Measurements from ENCODE around the gene NPTX1. TPM values are rescaled to one million over a fixed set of nuclear protein-coding genes. Genes with fewer than 3 reads are reported as not detected.

Gene NPTX1
- total RNA-seq, 4 donors from 2014 or later, result not detected

- TF ChIP-seq, protein P1, sequence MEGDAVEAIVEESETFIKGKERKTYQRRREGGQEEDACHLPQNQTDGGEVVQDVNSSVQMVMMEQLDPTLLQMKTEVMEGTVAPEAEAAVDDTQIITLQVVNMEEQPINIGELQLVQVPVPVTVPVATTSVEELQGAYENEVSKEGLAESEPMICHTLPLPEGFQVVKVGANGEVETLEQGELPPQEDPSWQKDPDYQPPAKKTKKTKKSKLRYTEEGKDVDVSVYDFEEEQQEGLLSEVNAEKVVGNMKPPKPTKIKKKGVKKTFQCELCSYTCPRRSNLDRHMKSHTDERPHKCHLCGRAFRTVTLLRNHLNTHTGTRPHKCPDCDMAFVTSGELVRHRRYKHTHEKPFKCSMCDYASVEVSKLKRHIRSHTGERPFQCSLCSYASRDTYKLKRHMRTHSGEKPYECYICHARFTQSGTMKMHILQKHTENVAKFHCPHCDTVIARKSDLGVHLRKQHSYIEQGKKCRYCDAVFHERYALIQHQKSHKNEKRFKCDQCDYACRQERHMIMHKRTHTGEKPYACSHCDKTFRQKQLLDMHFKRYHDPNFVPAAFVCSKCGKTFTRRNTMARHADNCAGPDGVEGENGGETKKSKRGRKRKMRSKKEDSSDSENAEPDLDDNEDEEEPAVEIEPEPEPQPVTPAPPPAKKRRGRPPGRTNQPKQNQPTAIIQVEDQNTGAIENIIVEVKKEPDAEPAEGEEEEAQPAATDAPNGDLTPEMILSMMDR (IDR thresholded peaks at IDR 0.05; ENCODE audit: low read depth), result no peak
These were observed 33.7 kb upstream of the NPTX1 start for GRCh38 chr17:80510132-80510531.

DNA sequence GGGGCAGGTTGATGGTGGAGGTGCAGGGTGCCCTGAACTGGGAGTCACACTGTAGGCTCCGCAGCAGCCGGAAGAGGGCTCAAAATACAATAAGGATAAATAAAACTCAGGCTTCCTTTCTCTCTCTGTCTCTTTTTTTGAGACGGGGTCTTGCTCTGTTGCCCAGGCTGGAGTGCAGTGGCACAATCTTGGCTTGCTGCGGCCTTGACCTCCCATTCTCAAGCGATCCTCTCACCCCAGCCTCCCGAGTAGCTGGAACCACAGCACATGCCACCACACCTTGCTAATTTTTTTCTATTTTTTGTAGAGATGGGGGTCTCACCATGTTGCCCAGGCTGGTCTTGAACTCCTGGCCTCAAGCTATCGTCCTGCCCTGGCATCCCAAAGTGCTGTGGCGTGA lies 32.9 kb upstream of the NPTX1 start:
- TF ChIP-seq, protein P1 (IDR thresholded peaks at IDR 0.05; ENCODE audit: low read depth), result no peak

- TF ChIP-seq, protein P1 (IDR thresholded peaks at IDR 0.05; ENCODE audit: low read depth), result no peak
These were observed 31.6 kb upstream of the NPTX1 start for GRCh38 chr17:80507965-80508364.

GRCh38 chr17:80504686-80505413 lies 28.4 kb upstream of the NPTX1 start:
- TF ChIP-seq, protein P1 (IDR thresholded peaks at IDR 0.05; ENCODE audit: low read depth), result no peak

- TF ChIP-seq, protein P1 (IDR thresholded peaks at IDR 0.05; ENCODE audit: low read depth), result no peak
These were observed 27.5 kb upstream of the NPTX1 start for GRCh38 chr17:80503921-80504320.

- TF ChIP-seq, protein P1 (IDR thresholded peaks at IDR 0.05; ENCODE audit: low read depth), result no peak
These were observed 26.6 kb upstream of the NPTX1 start for GRCh38 chr17:80503031-80503430.

DNA sequence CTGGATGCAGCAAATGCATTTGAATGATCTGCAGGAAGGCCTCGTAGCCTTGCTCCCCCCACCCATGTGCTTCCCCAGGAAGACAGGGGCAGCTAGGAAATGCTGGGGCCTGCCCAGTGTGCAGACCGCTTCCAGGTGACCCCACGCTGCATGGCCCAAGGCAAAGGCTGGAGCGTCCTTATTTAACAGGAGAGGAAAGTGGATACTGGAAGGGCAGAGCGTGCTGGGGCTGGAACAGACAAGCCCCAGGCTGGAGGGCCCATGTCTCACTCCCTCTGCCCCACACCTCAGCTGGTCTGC lies 26.1 kb upstream of the NPTX1 start:
- TF ChIP-seq, protein P1 (IDR thresholded peaks at IDR 0.05; ENCODE audit: low read depth), result no peak
